ENCODE results near the gene COL5A2. TPM values are rescaled to one million over a fixed set of nuclear protein-coding genes. Genes with fewer than 3 reads are reported as not detected.

The COL5A2 gene
- total RNA-seq, 4 donors from 2014 or later, result 7.7 to 29.5 (median 16.9) TPM

GRCh38 chr2:189146553-189146952, 33.0 kb downstream of the COL5A2 start:
- no peak for TF ChIP-seq POLR2A (IDR thresholded peaks at IDR 0.05)
- TF ChIP-seq CTCF (IDR thresholded peaks at IDR 0.05), result no peak
- DNase-seq (ENCODE audit: low spot score in 2 of 2), result no peak
- WGBS, 2 donors, result 25 to 26% methylated on average over 2 of the region's 2 CpGs
- no peak overlapping the region for H3K4me3 ChIP-seq (ENCODE audit: low read depth, poor library complexity, severe bottlenecking)
- intact Hi-C loops (cut with DNase I; ENCODE audit: low total_unique reads), result no loop called here

GRCh38 chr2:189144700-189145211, 34.8 kb downstream of the COL5A2 start:
- TF ChIP-seq POLR2A (IDR thresholded peaks at IDR 0.05) (no peak), CTCF (IDR thresholded peaks at IDR 0.05) (no peak)
- no peak overlapping the region for H3K4me3 ChIP-seq (ENCODE audit: low read depth, poor library complexity, severe bottlenecking)
- intact Hi-C loops (cut with DNase I; ENCODE audit: low total_unique reads), result no loop called here
- 71 to 75% methylated on average over 3 of the region's 3 CpGs for WGBS, 2 donors
- DNase-seq (ENCODE audit: low spot score in 2 of 2), result no peak

- DNase-seq (ENCODE audit: low spot score in 2 of 2), result peak in 1 of 2 donors; percentile 23
- no peak for TF ChIP-seq POLR2A (IDR thresholded peaks at IDR 0.05)
- no peak for TF ChIP-seq CTCF (IDR thresholded peaks at IDR 0.05)
- 37 to 60% methylated on average over 2 of the region's 2 CpGs for WGBS, 2 donors
- H3K4me3 ChIP-seq (ENCODE audit: low read depth, poor library complexity, severe bottlenecking), result no peak overlapping the region
- intact Hi-C loops (cut with DNase I; ENCODE audit: low total_unique reads), result no loop called here
Measured at GRCh38 chr2:189143925-189144324, 35.6 kb downstream of the COL5A2 start.

- WGBS, 2 donors, result 86 to 87% methylated on average over 4 of the region's 4 CpGs
- TF ChIP-seq POLR2A (IDR thresholded peaks at IDR 0.05) (no peak), CTCF (IDR thresholded peaks at IDR 0.05) (no peak)
- intact Hi-C loops (cut with DNase I; ENCODE audit: low total_unique reads), result no loop called here
- no peak overlapping the region for H3K4me3 ChIP-seq (ENCODE audit: low read depth, poor library complexity, severe bottlenecking)
- DNase-seq (ENCODE audit: low spot score in 2 of 2), result no peak
Measured at GRCh38 chr2:189142893-189143759, 36.4 kb downstream of the COL5A2 start.

GRCh38 chr2:189138800-189139199, 40.8 kb downstream of the COL5A2 start:
- intact Hi-C loops (cut with DNase I; ENCODE audit: low total_unique reads), result no loop called here
- 91 to 92% methylated on average over 5 of the region's 5 CpGs for WGBS, 2 donors
- H3K4me3 ChIP-seq (ENCODE audit: low read depth, poor library complexity, severe bottlenecking), result no peak overlapping the region
- DNase-seq (ENCODE audit: low spot score in 2 of 2), result no peak
- no peak for TF ChIP-seq CTCF (IDR thresholded peaks at IDR 0.05)
- TF ChIP-seq POLR2A (IDR thresholded peaks at IDR 0.05), result no peak

Measured in lower leg skin (tissue), 4 donors.